Measurements from ENCODE around the gene TIMP2. TPM values are rescaled to one million over a fixed set of nuclear protein-coding genes. Genes with fewer than 3 reads are reported as not detected.

Gene TIMP2, protein sequence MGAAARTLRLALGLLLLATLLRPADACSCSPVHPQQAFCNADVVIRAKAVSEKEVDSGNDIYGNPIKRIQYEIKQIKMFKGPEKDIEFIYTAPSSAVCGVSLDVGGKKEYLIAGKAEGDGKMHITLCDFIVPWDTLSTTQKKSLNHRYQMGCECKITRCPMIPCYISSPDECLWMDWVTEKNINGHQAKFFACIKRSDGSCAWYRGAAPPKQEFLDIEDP
- 44.4 and 67.9 TPM in 2 replicates for total RNA-seq (2012; rRNA removed)

DNA sequence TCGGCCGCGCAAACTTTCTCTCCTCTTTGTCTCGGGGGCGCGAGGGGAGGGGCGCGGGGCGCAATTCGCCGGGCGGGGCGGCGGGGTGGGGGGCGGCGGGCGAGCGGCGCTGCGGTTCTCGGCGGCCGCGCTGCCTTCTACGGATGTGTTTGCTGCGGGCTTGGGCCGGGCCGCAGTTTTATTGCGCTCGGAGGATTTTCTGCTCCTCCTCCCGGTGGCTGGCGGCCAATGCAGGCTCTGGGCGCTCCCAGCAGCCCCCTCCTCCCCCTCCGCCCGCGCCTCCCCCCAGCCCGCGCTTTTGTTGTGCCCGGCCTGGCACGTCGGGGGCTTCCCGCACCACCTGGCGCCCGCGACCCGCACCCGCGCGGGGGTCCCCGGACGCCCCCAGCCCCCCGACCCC is at the start of gene TIMP2:
Gene TIMP2, minus strand, starts transcription at position 154 of the 400 bp plus-strand sequence. CDS start 299 bp downstream, outside the sequence.
- Histone ChIP-seq H3K9ac (ENCODE audit: low read depth, low read length) (peak within 1 kb of the TSS; percentile 87), H3K27me3 (ENCODE audit: control insufficient read depth, insufficient read depth, low read length) (no peaks in the 10 kb centered on the region), H3K9me3 (replicated peaks; ENCODE audit: low read length) (no peaks in the 10 kb centered on the region), H3K4me1 (ENCODE audit: control insufficient read depth, insufficient read depth, low read length) (peaks cover 34% of the 10 kb centered on the region), H3K4me3 (ENCODE audit: low read length) (peak within 1 kb of the TSS; percentile 84), H3K4me2 (ENCODE audit: low read length) (peak within 1 kb of the TSS; percentile 100), H3K36me3 (ENCODE audit: insufficient read depth, low read length) (no peaks in the 10 kb centered on the region)

DNA sequence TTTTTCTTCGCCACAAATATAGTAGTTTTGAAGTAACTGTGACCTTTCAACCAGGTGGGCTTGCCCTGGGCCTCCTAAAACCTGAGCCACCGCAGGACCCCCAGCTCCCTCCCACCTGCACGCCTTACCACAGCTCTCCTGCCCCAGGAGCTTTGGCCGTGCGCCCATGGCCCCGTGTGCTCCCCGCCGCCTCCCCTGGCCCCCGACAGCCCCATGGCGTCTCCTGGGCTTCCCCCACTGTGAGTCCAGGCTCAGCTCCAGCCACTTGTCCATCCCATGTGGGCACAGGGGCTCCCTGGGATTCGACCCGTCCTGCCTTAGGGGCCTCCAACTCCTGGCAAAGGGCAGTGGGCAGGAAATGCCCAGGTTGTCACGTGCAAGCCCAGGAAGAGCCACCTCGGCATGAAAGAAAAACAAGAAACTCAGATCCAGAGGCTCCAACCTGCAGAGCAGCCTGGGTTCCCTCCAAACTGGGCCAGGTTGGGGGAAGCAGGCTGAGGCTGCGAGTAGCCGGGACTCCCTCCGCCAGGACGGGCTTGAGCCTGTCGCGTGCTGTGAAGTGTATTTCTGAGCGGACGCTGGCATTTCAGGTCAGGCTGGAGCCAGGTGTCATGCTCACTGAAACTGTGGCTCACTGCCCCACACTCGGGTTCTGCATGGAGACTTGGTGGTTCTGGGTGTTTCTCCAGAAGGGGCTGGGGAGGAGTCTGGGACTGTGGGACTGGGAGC is 48.8 kb upstream of the TIMP2 start:
- no peaks in the 10 kb centered on the region for H3K27me3 ChIP-seq (ENCODE audit: control insufficient read depth, insufficient read depth, low read length)
- peaks cover 27% of the 10 kb centered on the region for H3K36me3 ChIP-seq (ENCODE audit: insufficient read depth, low read length)
- no peak overlapping the region for H3K9ac ChIP-seq (ENCODE audit: low read depth, low read length)
- no peak overlapping the region for H3K4me3 ChIP-seq (ENCODE audit: low read length)
- no peak overlapping the region for H3K4me2 ChIP-seq (ENCODE audit: low read length)
- peaks cover 36% of the 10 kb centered on the region for H3K4me1 ChIP-seq (ENCODE audit: control insufficient read depth, insufficient read depth, low read length)
- no peaks in the 10 kb centered on the region for H3K9me3 ChIP-seq (replicated peaks; ENCODE audit: low read length)

DNA sequence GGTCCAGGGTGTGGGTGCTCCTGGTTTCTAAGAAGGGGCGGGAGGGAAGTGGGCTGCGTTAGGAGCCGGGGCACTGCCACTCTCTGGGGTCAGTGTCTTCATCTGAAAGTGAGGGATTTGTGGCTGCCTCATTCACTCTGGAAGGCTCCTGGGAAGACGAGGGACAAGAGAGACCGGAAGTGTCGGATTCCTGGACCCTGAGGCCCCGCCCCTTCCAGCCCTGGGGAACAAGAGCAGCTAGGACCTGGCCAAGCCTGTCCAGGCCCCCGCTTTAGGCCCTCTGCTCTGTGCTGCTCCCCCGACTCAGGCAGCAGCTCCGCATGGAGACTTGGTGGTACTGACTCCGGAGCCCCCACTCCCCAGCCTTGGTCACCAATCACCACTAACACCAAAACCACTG is 48.0 kb upstream of the TIMP2 start:
- H3K4me1 ChIP-seq (ENCODE audit: control insufficient read depth, insufficient read depth, low read length) = peaks cover 29% of the 10 kb centered on the region
- no peaks in the 10 kb centered on the region for H3K9me3 ChIP-seq (replicated peaks; ENCODE audit: low read length)
- H3K36me3 ChIP-seq (ENCODE audit: insufficient read depth, low read length) = peaks cover 32% of the 10 kb centered on the region
- no peaks in the 10 kb centered on the region for H3K27me3 ChIP-seq (ENCODE audit: control insufficient read depth, insufficient read depth, low read length)
- no peak overlapping the region for H3K4me3 ChIP-seq (ENCODE audit: low read length)
- no peak overlapping the region for H3K9ac ChIP-seq (ENCODE audit: low read depth, low read length)
- no peak overlapping the region for H3K4me2 ChIP-seq (ENCODE audit: low read length)

DNA sequence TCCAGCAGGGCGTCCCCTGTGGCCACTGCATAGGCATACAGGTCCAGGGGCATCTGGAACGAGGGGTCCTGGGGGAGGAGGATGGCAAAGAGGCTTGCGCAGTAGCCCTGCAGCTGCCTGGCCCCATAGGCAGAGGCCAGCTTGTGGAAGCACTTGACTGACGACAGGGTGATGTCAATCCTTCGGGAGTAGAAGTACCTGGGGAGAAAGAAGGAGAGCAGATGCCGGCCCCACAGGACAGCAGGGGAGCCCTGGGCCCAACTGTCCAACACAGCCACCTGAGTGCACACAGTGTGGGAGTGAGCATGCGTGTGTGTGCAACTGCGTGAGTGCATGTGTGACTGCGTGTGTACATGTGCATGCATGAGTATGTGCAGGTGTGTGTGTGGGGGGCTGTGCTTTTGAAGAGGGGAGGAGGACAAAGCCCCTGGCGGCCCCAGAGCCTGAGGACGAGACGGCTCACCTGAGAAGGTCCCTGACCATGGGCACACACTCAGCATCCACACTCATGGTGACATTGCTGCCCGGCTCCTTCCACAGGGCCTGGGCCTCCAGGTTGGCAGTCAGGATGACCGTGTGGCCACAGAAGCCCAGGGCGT is 47.4 kb upstream of the TIMP2 start:
- peaks cover 33% of the 10 kb centered on the region for H3K36me3 ChIP-seq (ENCODE audit: insufficient read depth, low read length)
- H3K9me3 ChIP-seq (replicated peaks; ENCODE audit: low read length) = no peaks in the 10 kb centered on the region
- no peak overlapping the region for H3K4me2 ChIP-seq (ENCODE audit: low read length)
- H3K4me1 ChIP-seq (ENCODE audit: control insufficient read depth, insufficient read depth, low read length) = peaks cover 23% of the 10 kb centered on the region
- H3K9ac ChIP-seq (ENCODE audit: low read depth, low read length) = no peak overlapping the region
- no peak overlapping the region for H3K4me3 ChIP-seq (ENCODE audit: low read length)
- H3K27me3 ChIP-seq (ENCODE audit: control insufficient read depth, insufficient read depth, low read length) = no peaks in the 10 kb centered on the region

DNA sequence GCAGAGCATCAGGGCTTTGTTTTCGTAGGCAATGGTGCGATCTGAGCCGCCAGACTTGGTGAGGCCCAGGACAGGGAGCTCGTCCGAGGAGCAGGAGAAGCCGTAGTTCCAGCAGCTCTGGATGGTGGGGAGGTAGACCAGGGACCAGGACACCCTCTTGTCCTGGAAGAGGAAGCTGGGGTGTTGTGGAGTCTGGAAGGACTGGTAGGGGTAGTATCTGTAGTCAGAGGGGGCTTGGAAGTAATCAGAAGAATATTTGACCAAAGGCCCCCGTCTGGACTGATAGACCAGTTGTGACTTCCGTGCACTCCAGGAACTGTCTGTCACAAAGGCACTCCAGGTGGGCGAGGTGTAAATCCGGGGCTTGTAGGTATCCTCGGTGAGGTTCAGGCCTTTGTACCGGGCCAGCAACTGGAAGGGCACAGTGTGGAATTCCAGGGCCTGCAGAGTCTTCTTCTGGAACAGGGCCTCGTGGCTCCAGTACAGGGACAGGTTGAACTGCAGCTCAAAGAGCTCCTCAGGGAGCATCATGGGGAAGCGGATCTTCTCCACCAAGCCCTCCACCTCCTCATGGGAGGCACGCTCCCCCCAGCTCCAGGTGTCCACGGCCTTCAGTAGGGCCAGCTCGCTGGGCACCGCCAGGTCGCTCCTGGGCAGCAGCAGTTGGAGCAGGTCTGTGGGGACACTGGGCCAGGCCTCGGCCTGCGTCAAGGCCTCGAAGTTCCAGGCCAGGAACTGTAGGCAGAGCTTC is 46.7 kb upstream of the TIMP2 start:
- Histone ChIP-seq H3K4me3 (ENCODE audit: low read length) (no peak overlapping the region), H3K9me3 (replicated peaks; ENCODE audit: low read length) (no peaks in the 10 kb centered on the region), H3K9ac (ENCODE audit: low read depth, low read length) (no peak overlapping the region), H3K4me2 (ENCODE audit: low read length) (no peak overlapping the region), H3K4me1 (ENCODE audit: control insufficient read depth, insufficient read depth, low read length) (peaks cover 20% of the 10 kb centered on the region), H3K36me3 (ENCODE audit: insufficient read depth, low read length) (peaks cover 32% of the 10 kb centered on the region), H3K27me3 (ENCODE audit: control insufficient read depth, insufficient read depth, low read length) (no peaks in the 10 kb centered on the region)

DNA sequence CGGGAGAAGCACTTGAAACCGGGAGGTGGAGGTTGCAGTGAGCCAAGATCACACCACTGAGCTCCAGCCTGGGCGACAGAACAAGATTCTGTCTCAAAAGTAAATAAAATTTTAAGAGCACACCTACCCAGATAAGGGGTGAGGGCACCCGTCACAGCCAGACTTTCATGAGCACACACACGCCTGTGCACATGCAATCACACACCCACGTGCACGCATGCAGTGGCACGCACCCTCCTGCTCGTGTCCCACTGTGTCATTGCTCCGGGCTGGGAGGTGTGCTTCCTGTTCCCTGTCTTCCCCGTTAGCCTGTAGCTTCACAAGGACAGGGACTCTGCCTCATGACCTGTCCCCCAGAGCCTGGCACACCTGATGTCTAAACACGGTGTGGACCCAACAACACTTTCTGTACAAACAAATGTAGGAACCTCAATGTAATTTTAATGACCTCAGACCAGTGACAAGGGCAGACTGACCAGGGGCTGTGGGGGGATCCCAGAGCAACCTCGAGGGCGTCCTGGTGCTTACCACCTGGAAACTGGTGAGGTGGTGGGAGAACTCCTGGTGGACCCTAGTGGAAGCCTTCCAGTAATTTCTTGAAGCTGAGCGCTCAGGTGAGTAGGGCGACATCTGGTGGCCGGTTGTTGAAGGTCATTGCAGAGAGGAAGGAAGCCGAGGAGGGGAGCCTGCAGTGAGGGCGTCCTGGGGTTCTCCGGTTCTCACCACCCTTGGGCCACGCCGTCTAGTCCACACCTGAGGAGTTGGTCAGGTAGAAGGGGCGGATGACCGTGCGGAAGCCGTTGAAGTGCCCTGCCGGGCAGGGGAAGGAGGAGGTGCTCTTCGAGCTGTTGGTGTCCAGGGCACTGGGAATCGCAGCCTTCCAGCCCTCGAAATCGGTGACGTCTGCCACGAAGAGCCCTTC is 45.9 kb upstream of the TIMP2 start:
- H3K9ac ChIP-seq (ENCODE audit: low read depth, low read length) = no peak overlapping the region
- no peaks in the 10 kb centered on the region for H3K9me3 ChIP-seq (replicated peaks; ENCODE audit: low read length)
- H3K4me3 ChIP-seq (ENCODE audit: low read length) = no peak overlapping the region
- H3K4me2 ChIP-seq (ENCODE audit: low read length) = no peak overlapping the region
- no peaks in the 10 kb centered on the region for H3K27me3 ChIP-seq (ENCODE audit: control insufficient read depth, insufficient read depth, low read length)
- peaks cover 19% of the 10 kb centered on the region for H3K4me1 ChIP-seq (ENCODE audit: control insufficient read depth, insufficient read depth, low read length)
- H3K36me3 ChIP-seq (ENCODE audit: insufficient read depth, low read length) = peaks cover 25% of the 10 kb centered on the region

DNA sequence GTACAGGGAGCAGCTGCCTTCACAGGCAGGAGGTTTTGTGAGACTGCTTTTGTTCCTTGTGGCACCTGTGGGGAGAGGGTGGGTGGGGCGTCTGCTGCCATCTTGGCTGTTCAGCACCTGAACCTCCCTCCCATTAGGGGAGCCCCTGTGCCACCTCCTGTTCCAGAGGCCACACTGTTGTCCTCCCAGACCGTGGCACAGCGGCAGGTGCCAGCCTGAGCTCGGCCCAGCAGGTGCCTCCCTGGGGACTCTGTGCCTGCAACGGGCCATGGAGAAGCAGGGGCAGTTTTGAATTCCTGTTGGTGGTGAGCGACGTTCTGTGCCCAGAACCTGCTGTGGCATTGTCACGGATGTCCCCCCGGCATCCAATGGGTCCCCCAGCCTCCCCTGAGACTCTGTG is 44.7 kb upstream of the TIMP2 start:
- H3K36me3 ChIP-seq (ENCODE audit: insufficient read depth, low read length) = peaks cover 21% of the 10 kb centered on the region
- H3K4me1 ChIP-seq (ENCODE audit: control insufficient read depth, insufficient read depth, low read length) = peaks cover 10% of the 10 kb centered on the region
- no peak overlapping the region for H3K9ac ChIP-seq (ENCODE audit: low read depth, low read length)
- no peaks in the 10 kb centered on the region for H3K9me3 ChIP-seq (replicated peaks; ENCODE audit: low read length)
- no peak overlapping the region for H3K4me2 ChIP-seq (ENCODE audit: low read length)
- no peaks in the 10 kb centered on the region for H3K27me3 ChIP-seq (ENCODE audit: control insufficient read depth, insufficient read depth, low read length)
- no peak overlapping the region for H3K4me3 ChIP-seq (ENCODE audit: low read length)

DNA sequence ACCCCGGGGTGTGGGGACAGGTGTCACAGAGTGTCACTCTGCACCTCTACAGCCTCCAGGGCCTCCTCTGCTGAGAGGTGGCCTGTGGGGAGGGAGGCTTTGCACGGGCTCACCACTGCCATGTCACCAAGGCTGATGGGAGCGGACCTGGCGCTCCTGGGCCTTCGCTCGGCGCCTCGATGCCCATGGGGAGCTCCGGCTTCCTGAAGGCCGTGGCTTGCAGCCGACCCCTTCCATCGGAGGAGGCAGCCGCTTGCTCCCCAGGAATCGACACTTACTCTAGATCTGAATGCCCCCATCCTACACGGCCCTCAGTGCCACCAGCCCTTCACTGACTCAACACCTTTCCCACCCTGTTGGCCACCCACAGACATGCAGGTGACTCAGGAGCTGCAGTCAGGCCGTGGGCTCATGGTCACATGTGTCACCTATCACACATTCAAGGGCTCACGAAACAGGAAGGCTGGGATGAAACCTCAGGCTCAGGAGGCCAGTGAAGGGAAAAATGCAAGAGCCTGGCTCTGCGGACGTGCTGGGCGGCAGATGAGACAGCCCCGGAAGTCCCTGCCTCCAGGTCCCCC is 42.7 kb upstream of the TIMP2 start:
- Histone ChIP-seq H3K4me1 (ENCODE audit: control insufficient read depth, insufficient read depth, low read length) (peaks cover 5% of the 10 kb centered on the region), H3K4me3 (ENCODE audit: low read length) (no peak overlapping the region), H3K9me3 (replicated peaks; ENCODE audit: low read length) (no peaks in the 10 kb centered on the region), H3K36me3 (ENCODE audit: insufficient read depth, low read length) (peaks cover 18% of the 10 kb centered on the region), H3K27me3 (ENCODE audit: control insufficient read depth, insufficient read depth, low read length) (no peaks in the 10 kb centered on the region), H3K9ac (ENCODE audit: low read depth, low read length) (no peak overlapping the region), H3K4me2 (ENCODE audit: low read length) (no peak overlapping the region)

DNA sequence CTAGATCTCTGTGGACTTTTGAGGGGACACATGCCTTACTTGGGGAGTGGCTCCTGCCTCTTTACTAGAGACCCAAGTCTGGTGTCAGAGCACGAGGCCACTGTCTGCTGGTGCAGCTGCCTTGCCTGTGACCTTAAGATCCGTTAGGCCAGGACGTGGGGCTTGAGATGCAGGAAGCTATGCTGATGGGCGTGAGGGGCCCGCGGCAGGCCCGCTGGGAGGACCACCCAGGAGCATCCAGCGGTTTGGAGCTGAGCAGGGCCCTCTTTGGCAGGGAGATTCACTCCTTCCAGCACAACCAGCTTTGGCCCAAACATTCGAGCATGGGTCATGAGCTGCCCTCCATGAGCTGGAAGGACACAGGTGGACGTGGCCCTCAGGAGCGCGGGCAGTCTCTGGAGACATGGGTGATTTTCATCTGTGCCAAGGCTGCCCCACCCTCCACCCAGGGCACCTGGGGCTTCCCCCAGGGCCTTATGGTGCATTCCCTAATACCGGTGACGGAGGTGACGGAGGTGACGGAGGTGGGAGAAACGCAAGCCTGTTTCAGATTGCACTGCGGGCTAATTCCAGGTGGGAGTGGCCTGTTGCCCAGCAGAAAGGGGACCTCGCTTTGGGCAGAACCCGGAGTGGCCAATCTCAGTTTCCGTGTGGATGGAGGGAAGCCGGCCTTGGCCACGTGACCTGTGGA is 41.9 kb upstream of the TIMP2 start:
- Histone ChIP-seq H3K4me1 (ENCODE audit: control insufficient read depth, insufficient read depth, low read length) (peaks cover 13% of the 10 kb centered on the region), H3K27me3 (ENCODE audit: control insufficient read depth, insufficient read depth, low read length) (no peaks in the 10 kb centered on the region)

DNA sequence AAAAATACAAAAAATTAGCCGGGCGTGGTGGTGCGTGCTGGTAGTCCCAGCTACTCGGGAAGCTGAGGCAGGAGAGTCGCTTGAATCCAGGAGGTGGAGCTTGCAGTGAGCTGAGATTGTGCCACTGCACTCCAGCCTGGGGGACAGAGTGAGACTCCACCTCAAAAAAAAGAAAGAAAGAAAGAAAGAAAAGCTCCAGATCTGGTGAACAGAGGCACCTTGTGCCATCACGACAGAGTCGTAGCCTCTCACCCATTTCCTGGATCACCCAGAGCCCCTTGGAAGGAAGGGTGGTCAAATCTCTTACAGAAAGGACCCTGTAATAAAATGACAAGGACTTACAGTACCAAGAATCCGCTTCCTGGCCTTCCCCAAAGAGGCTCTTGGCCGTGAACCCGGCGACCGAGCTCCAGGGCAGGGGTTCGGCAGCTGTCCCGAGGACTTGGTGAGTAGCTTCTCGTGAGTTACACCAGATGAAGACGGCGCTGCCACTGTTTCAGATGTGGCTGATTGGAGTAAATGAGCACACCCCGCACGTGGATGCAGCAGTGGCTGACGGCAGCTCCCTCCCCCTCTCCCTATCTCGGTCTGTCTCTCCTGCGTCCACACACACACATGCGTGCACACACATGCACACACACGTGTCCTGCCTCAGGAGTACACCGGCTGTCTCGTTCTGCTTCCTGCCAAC is 41.1 kb upstream of the TIMP2 start:
- no peak overlapping the region for H3K9ac ChIP-seq (ENCODE audit: low read depth, low read length)
- H3K4me2 ChIP-seq (ENCODE audit: low read length) = no peak overlapping the region
- peaks cover 18% of the 10 kb centered on the region for H3K36me3 ChIP-seq (ENCODE audit: insufficient read depth, low read length)
- no peak overlapping the region for H3K4me3 ChIP-seq (ENCODE audit: low read length)
- peaks cover 10% of the 10 kb centered on the region for H3K4me1 ChIP-seq (ENCODE audit: control insufficient read depth, insufficient read depth, low read length)
- H3K27me3 ChIP-seq (ENCODE audit: control insufficient read depth, insufficient read depth, low read length) = no peaks in the 10 kb centered on the region
- H3K9me3 ChIP-seq (replicated peaks; ENCODE audit: low read length) = no peaks in the 10 kb centered on the region

More for the DNA sequence above, 41.9 kb upstream of the TIMP2 start:
- Histone ChIP-seq H3K36me3 (ENCODE audit: insufficient read depth, low read length) (peaks cover 18% of the 10 kb centered on the region), H3K4me3 (ENCODE audit: low read length) (no peak overlapping the region), H3K9ac (ENCODE audit: low read depth, low read length) (no peak overlapping the region), H3K9me3 (replicated peaks; ENCODE audit: low read length) (no peaks in the 10 kb centered on the region), H3K4me2 (ENCODE audit: low read length) (no peak overlapping the region)

Data from skeletal muscle satellite cell (primary cell).